G401 (cell line): ENCODE data around the gene DRD3. TPM values are rescaled to one million over a fixed set of nuclear protein-coding genes. Genes with fewer than 3 reads are reported as not detected.

ENCODE experiments used
- DNase-seq: peaks from one replicate; pipeline ENCODE4 v3.0.0-alpha.2; 2015; ENCODE audit warnings: low spot score
- in situ Hi-C: cut with HindIII; loops from 2 replicates; pipeline ENCODE4 v1.10.0; 2016; ENCODE audit warnings: low sequenced_read_pairs, mixed read lengths
- total RNA-seq: library from RNA; depleted of rRNA; stranded (reverse); fragments of >200 nt; shearing (Covaris generic); gene quantifications from 2 replicates; pipeline ENCODE4 v1.2.3, GENCODE V29; 2014; rRNA removed

DRD3 gene
- total RNA-seq, 1 experiment from 2014 or later = not detected

DNA sequence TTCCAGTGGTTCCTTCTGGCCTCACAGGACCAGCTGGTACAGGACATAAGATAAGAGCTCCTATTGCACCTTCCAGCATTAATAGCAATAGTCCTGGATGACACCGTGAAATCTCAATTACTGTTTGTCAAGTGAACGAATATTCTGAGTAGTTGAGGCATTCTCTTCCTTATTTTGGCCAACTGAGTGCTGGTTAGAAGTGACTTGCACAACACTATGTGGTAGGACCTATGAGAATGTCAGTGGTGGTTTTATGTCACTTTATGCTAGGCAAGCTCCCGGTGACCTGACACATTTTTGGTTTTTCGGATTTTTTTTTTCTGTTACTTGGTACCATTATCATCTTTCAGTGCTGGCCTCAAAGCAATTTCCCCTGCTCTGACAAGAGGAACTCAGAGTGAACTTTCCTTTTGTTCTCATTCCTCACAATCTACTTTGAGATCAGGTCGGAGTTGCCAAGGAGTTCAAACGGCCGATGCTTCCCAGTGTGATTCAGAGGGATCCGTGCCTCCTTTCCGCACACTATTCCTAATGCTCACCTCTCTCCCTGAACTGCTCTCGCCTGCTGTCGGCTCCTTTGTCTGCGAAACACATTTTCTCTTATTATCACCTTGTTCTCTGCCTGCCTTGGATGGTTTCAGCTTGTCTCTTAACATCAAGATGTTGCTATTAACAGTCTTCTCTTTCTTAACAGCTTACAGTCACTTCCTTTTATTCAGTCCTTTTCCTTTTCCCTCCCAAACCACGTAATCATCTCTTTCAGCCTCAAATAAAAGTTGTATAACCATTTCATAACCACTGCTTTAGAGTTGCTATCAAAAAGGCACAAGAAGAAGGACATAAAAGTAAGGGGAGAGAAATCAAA, 86.5 kb downstream of the DRD3 start:
- DNase-seq = no peak
- in situ Hi-C loops = no loop called here

DNA sequence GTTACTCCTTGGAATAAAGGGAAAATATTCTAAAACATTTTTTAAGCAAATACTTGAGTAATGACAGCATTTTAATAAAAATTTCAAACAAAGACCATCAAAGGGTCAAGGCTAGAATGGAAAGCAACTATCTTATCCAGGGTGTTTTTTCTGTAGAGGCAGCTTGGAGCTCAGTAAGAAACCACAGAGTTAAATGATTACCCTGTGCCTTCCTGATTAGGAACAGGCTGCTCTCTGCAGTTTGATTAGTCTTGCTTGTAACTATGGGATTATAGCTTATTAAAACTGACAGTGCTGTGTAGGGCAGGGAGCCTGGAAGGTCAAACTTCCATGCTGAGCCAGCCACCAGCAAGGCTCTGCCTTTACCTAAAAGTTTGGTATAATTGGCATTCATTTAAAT, 89.2 kb downstream of the DRD3 start:
- no peak for DNase-seq
- in situ Hi-C loops = no loop called here

DNA sequence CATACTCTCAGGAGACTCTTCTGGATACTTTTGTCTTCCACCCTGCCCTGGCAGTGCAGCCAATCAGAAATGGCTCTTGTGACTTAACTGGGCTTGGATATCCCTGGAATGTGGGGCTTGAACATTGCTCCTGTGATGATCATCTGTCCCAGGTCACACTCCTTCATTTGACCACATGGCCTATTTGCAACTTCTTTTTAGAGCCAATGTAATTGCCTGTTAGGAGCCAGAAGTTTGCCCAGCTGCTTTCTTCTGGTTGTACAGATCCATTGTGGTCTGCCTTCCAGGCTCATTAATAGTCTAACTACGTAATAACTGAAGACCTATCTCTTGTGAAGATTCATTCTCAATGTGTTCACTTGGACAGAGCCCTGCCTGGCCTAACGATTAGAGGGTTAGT, 92.5 kb downstream of the DRD3 start:
- in situ Hi-C loops = no loop called here
- DNase-seq = no peak

DNA sequence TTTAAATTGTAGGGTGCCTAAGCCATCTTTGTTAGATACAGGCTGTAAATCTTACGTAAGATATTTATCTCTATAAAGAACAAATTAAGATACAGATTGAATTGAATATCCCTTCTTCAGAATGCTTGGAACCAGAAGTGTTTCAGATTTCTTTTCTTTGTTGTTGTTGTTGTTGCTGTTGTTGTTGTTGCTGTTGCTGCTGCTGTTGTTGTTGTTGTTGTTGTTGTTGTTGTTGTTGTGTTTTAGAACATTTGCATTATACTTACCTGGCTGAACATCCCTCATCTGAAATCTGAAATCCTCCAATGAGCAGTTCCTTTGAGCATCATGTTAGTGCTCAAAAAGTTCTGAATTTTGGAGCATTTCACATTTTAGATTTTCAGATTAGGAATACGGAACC, 95.7 kb downstream of the DRD3 start:
- in situ Hi-C loops = no loop called here
- DNase-seq = no peak

DNA sequence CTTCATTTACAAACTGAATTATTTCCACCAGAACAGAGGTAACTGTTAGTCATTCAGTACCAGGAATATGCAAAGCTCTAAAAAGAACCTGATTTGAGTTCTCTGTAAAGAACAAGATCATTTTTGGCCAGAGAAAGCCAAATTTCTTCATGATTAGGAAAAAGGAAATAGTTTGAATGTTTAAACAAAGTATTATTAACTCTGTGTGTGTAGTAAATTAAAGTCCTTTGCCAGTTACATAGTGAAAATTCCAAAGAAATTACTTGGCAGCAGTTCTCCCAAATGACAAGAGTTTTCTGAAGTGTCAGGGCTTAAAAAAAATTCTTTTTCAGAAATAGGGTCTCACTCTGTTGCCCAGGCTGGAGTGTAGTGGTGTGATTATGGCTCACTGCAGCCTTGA, 97.8 kb downstream of the DRD3 start:
- in situ Hi-C loops = no loop called here
- no peak for DNase-seq

DNA sequence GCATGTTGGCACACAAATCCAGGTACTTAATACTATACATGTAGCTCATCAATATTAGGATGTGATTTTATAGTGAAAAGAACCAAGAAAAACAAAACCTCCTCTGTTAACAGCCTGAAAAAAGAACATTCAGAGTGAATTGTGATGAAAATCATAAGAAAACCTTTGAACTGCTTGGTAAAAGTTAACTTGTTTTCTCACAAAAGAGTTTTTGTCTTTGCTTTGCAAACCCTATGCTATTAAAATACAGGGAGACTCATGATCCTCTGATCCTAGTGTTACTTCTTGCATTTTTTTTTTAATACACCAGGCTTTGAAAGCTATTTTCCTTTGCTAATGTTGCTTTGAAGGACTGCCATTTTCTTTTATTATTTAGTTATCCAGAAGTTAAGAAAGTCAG, 98.7 kb downstream of the DRD3 start:
- no peak for DNase-seq
- in situ Hi-C loops = no loop called here

DNA sequence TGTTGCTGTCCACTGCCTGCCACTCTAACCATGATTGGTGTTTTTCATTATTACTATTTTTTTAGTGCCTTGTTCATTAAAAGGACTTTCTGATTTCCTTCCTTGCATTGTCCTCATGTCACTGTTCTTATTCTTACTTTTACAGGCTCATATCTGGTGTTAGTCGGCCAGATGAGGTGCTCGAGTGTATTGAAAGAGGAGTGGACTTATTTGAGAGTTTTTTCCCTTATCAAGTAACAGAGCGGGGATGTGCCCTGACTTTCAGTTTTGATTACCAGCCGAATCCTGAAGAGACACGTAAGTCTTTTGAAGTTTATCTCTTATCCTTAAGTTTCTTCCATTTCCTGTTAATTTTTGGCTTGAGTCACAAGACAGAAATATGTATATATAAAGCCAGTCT, 99.1 kb downstream of the DRD3 start:
- in situ Hi-C loops = no loop called here
- no peak for DNase-seq

DNA sequence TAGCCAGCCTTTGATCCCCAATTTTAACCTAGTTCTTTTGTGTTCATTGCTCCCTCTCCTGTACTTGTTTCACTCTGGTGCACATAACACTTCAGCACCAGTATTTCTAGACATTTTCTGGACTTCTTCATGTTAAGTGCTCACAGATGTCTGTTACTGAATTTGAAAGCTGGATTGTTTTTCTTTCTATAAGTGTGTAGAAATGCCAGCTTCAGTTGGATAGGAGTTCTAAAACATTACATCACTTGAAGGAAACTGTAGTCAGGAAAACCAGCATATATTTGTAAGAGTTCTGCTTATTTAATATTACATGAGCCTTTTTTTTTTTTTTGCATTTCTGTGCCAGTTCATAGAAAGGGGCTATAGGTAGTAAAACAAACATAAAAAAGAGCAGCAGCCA, 100.7 kb downstream of the DRD3 start:
- in situ Hi-C loops = no loop called here
- DNase-seq = no peak

Other genes with a start within 250 kb of the DRD3 start
- 8.0 and 12.1 TPM in 2 replicates for gene ZDHHC23, start 231.0 kb downstream of the DRD3 start, total RNA-seq
- gene CCDC191, start 122.5 kb downstream of the DRD3 start, total RNA-seq = 0.49 and 0.54 TPM in 2 replicates
- gene QTRT2, start 122.3 kb downstream of the DRD3 start, total RNA-seq = 34.7 and 38.6 TPM in 2 replicates
- gene ZNF80, start 58.5 kb upstream of the DRD3 start, total RNA-seq = not detected in 2 replicates
- not detected in 2 replicates for gene TIGIT, start 115.0 kb upstream of the DRD3 start, total RNA-seq